Renal pelvis (tissue), 4 donors: ENCODE data around the gene ARL3. TPM values are rescaled to one million over a fixed set of nuclear protein-coding genes. Genes with fewer than 3 reads are reported as not detected.

ENCODE experiments used
- DNase-seq: peaks from one replicate; pipeline ENCODE4 v3.0.0-alpha.2; 2013
- polyA plus RNA-seq, 3 donors: library from polyadenylated mRNA; unstranded; fragments of 120-200 nt; gene quantifications; one replicate each; pipeline ENCODE4 v1.2.1, GENCODE V29; 2013; ENCODE audit not compliant: insufficient read length in 3 of 3

Gene ARL3
- polyA plus RNA-seq, 3 donors: 30.5 to 31.3 (median 30.9) TPM

DNA sequence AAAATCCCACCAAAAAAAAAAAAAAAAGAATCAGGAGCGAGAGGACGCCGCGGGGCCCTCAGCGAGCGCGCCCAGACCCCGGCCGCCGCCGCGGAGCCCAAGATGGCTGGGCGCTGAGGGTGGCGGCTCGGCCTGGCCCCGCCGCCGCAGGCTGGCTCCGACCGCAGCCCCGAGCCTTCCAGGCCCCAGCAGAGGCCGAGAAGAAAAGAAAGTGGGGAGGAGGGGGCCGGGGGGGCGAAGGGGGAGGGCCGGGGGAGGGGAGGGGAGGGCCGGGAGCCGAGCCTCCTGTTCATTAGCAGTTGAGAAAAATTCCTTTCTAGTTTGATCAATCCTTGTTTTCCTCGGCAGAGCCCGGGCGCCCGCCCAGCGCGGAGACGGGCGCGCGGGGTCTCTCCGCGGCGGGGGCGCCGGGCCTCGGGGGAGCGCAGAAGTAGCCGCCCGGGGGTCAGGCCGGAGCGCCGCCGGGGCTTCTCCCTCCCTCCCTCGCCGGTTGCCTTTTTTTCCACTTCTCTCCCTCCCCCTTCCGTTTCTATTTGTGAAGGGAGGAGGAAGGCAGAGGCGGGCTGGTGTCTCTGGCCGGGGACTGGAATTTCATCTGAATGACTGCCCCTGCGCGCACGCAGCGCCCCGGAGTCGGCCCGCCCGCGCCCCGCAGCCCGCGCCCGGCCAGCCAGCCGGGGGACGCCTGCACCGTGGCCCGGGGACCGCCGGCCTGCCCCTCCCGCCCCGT is 70.7 kb downstream of the ARL3 start:
- DNase-seq: no peak

DNA sequence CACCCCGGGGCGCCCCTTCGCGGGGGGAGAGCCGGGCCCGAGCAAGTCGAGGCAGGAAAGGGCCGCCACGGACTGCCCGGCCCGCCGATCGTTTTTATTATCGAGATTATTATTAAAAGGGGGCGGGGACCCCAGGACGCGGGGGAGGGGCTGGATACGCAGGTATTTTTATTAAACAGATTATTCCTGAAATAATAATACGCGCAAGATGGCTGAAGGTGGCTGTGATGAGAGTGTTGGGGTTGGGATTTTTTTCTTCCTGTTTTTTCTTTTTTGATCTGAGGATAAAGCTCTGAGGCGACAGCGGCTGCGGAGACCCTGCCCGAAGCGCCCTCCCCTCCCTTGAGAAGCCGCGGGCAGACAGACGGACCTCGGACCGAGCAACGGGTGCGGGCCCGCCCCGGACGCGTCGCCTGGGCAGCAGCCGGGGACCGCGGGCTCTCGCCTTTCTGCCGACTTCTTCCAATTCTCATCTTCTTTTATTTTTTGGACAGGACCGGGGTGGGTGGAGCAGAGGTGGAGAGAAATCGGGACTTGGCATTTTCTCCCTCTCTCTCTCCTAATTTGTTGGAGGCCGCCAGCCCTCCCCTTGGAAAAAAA is 71.4 kb downstream of the ARL3 start:
- DNase-seq: no peak

DNA sequence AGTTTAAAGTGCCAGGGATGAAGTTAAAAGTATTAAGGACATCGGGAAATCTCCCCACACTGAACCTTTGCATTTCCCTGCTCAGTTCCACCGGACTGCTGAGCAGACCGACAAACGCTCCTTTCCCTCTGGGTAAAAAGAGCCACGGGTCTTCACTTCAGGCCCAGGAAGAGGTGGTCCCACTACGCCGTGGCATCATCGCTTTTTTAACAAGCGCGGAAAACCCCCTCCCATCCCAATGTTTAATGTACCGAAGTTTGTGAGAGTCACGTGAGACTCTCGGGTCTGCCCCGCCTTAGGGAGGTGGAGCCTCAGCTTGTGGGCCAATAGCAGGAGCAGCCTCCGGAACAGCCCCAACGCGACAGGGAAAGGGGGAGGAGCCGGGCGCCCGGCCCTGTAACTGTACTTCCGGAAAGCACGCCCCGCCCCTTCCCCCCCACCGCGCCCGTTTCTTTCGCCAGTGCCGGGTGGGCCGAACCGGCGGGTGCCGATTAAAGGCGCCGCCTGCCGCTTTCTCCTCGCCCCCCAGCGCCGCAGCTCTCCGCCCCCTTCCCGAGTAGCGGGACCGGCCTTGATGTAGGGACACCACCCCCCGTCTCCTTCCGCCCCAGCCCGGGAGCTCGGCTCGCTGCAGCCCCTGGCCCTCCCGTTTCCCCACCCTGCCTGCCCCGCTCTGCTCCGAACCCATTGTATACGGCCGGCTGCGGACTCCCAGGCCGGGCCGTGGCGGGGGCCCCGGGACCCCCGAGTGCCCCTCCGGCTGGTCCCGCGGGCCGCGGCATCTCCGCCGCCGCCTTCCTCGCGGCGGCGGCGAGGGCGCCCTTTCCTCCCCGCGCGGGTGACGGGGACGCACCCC is 72.1 kb downstream of the ARL3 start:
- DNase-seq: peak; percentile 98

DNA sequence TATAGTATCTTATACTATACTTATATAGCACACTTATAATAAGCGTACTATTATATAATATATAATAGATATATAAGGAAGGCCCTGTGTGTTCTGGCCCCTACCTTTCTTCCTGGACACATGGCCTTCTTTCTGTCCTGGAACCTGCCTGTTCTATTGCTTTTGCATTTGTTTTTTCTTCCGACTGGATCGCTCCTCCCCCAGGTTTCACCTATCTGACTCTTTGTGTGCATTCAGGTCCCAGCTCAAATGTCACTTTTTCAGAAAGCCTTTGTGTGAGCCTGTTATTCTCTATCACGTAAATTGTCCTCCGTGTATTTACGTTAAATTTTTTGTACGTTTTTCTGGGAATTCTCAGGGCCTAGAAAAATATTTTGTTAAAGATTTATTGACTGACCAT is 72.8 kb downstream of the ARL3 start:
- no peak for DNase-seq

DNA sequence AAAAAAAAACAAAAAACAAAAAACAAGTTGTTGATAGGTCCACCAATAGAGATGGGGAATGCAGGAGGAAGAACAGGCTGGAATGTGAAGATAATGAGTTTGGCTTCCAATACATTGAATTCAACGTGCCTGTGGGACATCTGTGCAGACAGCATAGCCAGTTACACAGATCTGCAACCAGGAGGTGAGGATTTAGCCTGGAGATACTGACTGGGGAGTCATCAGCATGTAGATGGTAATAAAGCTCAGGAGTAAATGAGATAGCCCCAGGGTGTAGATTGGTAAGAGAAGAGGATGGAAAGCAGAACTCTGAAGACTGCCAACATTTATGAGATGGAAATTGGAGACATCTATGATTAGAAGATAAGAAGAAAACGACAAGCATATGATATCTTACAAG is 74.7 kb downstream of the ARL3 start:
- no peak for DNase-seq

DNA sequence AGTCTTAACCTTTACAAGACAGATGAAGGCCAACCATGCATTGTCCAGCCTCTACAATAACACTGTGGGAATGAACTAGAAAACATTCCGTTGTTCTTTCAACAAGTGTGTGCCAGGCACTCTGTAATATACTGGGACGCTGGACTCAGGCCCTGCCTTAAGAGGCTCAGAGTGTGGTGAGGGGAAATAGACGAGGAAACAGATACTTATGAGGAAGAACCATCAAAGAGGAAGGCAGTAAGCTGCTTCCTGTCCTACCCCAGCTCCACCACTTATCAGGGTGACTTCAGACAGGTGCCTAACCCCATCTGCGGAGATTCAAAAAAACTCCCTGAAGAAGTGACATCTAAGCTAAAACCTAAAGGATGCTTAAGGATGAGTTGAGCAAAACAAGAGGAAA is 78.8 kb downstream of the ARL3 start:
- no peak for DNase-seq

DNA sequence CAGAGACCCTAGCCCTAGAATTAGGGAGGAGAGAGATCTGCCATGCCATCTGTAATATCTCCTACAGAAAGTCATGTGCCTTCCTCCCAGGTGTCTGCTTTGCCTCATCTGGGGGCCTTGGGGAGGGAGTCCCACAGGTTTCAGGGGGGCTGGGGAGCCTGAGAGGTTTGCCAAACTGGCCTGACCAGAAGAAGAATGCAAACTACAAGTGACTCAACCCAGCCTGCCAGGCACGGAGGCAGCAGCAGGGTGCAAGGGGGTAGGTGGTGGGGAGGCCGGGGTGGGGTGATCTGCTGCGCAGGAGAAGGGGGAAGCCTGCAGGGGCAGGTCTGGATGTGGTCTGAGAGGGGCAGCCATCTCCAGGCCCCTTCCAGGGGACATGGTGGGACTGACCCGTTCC is 79.5 kb downstream of the ARL3 start:
- DNase-seq: no peak

DNA sequence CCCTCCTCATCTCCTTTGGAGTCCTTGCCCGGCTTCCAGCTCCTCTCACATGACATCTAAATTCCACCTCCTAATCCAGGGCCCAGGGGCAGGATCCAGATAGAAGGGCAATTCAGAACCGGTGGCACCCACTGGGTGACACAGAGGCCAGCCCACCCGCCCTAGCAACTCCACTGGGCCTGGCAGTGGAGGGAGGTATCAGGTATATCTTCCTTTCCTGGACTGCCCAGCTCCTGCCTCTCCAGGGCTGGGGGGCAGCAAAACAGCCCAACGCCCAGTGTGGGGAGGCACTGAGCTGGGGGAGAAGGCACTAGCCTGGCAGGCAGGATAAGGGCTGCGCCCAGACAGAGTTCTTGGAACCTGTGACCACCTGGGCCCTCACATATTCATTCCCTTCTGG is 80.3 kb downstream of the ARL3 start:
- DNase-seq: no peak

DNA sequence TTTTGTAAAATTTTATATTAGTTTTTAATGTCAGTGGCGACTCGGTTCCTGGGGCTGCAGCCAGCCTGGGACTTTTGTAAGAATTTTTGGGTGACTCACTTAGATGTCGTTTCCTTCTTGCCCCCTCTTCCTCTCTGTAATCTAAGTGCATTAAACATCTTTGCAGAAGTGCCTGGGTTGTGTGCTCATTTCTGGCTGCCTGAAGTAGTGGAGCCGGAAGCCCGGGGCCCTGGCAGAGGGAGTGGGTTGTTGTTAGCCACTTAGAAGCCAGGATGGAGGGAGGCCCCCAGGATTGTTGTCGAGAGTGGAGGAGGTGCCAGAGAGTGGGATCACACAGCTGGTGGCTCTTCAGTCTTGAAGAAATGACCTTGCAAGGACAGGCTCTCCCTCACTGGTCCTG is 80.9 kb downstream of the ARL3 start:
- DNase-seq: no peak

DNA sequence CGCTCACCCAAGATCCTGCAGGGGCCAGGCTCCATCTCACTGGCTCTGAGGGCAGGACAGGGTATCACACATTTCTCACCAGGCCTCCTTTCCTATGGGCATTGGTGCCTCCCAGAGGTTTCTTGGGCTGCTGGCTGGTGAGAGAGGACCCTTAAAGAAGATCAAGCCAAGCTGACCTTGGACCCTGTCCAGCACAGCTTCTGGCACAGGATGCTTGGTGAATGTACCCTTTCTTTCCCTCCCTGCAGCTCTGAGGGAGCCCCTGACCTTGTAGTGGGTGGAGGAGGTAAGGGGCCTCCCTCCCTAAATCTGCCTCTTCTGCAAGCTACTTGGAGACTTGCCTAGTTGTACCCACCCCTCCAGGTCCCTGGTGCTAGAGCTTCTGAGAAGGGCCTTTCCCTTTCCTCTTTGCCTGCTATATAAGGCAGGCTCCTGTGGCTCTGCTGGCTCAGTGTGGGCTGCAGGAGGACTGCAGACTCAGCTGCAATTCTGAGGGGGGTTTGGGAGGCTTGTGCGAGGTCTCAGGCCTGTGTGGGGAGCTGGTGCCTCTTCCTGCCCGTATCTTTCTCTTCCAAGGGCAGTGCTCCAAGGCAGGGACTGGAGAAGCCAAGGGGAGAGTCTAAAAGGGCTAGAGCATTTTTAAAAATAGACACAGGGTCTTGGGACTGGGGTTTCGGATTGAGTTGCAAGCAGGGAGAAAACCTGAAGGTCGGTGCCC is 81.6 kb downstream of the ARL3 start:
- DNase-seq: no peak

DNA sequence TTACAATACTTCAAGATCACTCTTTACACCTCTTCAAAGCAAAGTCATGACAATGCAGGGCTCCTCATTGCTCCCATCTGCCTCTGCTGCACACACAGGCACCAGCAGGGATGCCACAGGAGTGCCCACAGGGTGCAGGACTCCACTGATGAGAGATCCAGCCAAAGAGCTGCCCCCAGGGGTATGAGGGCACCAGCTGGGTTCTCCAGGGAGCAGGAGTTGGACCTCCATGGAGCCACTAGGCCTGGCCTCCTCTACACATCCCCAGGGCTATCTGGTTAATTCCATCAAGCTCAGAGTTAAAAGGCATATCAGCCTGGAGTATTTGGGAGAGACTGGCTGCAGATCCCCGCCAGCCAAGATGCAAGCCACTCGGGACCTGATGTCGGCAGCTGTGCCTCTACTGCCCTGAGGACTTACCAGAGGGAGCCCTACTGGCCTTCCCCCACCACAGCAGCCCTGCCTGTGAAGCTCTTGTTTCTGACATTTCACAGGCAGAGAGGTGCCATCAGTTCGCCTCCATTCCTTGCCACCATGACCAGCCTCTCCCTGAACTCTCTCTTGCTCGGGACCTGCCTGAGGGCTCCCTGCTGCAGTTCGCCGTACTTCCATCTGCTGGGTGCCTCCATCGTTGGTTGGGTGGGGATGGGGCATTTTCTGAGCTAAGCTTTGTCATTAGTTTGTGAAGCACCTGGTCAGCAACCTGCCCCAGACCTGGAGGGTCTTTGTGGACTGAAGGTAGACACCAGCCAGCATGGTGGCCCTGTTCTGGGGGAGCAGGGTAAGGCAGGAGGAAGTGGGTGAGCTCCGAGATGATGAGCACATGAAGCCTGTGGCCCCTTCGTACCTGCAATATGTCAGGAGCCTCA is 82.4 kb downstream of the ARL3 start:
- DNase-seq: no peak

DNA sequence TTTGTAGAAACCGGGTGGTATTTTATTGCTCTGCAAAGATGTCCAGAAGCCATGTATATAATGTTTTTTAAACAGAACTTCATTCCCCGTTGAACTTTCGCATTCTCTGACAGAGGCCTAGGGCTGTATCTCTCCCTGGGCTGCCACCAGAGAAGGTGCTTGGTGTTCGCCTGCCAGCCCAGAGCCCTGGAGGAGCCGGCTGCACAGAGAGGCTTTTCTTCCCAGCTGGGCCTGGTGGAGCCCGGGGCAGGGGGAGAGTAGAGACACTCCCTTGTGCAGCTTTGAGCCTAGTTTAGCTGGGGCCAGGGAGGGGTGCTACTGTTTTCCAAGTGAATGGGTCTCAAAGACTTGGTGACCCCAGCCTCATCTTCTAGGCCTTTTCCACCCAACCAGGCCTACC is 83.5 kb downstream of the ARL3 start:
- DNase-seq: no peak

DNA sequence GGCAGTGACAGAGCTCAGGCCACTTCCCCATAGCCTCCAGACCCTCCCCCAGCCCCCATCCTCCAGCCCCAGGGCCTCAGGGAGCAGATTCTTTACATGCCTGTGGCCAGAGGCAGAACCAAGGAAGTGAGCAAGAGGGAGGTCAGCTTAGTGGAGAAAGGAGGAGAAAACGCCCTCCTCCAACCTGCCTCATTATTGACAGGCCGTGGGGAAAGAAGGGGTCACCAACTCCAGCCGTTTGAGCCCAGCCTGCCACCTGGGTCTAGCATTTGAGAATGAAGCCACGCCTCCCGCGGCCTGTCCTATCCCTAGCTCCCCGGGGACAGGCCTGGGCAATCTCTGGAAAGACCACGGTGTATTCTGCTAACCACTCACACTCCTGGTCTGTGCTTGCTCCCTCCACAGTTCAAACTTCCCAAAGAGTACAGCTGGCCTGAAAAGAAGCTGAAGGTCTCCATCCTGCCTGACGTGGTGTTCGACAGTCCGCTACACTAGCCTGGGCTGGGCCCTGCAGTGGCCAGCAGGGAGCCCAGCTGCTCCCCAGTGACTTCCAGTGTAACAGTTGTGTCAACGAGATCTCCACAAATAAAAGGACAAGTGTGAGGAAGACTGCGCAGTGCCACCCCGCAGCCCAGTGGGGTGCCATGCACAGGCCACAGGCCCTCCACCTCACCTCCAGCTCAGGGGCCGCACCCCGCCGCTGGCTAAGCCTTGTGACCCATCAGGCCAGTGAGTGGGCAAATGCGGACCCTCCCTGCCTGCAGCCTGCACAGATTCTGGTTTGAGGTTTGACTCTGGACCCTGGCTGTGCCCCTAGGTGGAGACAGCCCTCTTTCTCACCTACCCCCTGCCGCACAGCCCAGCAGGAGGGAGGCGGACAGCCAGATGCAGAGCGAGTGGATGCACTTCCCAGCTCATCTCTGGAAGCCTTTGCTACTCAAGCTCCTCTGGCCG is 84.3 kb downstream of the ARL3 start:
- peak; percentile 75 for DNase-seq

DNA sequence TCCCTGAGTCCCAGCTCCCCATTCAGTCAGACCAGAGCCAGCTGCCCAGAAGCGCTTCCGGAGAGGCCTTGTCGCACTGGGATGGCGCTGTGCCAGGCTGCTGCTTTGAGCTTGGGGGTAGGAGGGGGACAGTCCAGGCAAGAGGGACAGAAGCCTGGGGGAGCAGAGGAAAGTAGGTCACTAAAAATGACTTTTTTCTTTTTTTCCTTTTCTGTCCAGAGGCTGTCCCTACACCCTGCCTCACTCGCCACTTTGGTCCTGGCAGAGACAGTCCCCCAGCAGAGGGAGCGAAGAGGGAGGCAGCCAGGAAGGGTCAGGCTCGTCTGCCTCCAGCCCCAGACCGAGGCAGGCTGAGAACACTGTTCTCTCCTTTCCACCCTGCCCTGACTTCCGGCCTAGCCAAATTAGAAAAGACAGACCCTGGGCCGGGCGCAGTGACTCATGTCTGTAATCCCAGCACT is 85.7 kb downstream of the ARL3 start:
- no peak for DNase-seq

DNA sequence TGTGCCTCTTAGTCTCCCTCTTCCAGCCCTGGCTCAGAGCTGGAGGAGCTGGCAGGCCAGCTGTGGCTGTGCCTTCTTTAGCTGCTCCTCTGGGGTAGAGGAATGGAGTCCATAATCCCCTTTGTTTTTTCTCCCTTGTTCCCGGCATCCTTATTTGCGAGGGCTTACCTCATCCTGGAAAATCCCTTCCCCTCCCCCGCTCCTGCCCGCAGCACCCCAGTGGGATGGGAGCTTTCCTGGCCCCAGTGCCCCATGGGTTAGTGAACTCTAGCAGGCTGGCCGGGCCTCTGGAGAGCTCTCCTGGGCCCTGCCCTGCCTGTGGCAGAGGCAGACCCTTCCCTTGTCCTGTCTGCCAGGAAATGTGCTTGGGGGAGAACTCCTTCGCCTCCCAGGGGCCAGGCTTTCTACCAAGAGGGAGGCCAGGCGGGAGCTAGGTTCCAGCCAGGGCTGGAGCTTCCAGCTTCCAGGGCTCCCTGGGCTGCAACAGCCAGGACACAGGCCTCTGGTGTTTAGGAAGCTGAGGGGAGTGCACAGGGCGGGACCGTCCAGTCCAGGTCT is 86.4 kb downstream of the ARL3 start:
- DNase-seq: no peak

DNA sequence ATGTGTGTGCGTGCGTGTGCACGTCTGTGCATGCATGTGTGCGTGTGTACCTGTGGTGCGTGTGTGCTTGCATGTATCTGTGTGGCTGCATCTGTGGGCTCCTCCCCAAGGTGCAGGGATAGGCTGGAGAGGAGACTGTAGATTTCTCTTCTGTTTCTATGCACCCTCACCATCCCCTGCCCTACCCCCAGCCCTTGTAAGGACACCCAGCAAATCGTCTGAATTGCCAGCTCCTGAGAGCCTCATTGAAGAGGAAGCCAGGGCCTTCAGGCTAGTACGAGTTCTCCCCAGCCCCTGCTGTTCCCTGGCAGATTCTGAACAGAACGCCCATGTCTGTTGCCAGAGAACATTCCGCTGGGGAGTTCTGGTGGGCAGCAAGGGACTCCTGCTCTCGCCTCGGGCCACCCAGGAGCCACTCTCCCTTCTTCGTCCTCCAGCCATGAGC is 86.9 kb downstream of the ARL3 start:
- no peak for DNase-seq

DNA sequence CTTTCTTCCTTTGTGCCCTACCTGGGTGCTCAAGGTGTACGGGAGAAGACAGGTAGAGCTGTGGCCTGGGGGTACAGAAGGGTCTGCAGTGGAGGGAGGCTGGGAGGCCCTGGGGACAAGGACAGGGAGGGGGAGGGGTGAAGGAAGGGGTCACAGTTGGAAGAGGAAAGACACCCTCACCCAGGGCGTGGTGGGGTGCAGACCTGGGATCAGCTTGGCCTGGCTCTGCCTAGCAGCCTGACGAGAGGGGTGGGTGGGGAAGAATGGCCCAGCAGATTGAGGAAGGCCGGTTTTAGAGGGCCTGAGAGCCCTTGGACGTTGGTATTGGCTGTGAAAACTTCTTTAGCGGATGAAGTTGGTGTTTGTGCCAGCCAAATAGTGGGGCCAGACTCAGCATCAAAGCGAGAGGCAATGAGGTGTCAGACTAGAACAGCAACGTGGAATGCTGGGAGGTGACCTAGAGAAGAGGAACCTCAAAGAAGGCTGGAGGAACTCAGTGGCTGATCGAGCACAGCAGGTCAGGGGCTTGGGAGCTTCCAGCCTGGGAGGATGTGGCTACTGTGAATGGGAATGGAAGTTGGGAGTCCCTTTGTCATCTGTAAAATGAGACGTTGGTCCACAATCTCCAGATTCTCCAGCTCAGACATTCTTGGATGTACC is 88.0 kb downstream of the ARL3 start:
- no peak for DNase-seq

DNA sequence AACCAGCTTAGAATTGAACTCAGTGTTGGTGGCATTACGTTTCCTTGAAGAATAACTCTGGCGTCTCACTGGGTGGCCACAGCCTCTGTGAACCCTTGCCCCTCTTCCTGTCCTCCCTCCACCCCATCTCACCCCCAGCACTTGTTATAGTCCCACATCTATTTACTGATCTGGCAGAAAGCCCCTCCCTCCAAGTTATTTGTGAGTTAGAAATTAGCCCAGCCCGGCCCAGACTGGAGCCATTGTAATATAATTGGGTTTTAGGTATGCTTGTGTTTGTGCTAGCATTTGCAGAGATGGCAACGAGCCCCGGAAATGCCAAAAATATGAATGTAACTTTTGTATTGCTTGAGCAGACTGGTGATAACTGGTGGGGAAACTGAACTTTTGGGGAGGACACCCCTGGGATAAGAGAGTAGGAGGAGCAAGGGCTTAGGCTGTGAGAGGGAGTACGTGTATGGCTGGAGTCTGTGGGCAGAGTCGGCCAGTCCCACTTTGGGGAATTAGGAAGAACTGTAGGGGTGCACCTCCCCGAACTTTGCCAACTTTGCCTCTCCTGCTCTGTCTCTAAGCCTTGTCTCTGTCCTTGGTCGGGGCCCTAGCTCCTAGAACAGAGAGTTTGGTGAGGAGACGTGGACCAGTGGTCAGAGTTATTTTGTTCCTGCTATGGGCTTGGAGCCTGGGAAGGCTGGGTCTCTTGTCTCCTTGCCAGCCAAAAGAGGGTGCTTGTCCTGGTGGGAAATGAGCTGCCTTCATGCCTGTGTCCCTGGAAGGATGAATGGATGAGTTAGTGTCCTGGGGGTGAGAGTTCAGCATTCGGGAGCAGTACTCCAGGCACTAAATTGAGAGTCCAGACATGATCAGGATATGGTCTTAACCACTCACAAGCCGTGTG is 89.2 kb downstream of the ARL3 start:
- no peak for DNase-seq
